HepG2 (cell line): ENCODE measurements around the gene EFNA4. TPM values are rescaled to one million over a fixed set of nuclear protein-coding genes. Genes with fewer than 3 reads are reported as not detected.

Experiments used
- ARNT ChIP-seq: fragments of 450-650 bp; IDR thresholded peaks from 2 replicates; pipeline ENCODE4 v1.6.1; 2017
- ASH2L ChIP-seq: fragments of 300-600, 200-600 bp; sonication (generic); IDR thresholded peaks from 2 replicates; pipeline ENCODE4 v1.7.0; 2017; ENCODE audit warnings: low read depth, mild to moderate bottlenecking, moderate library complexity, mixed read lengths, low read length; ENCODE audit not compliant: insufficient read length
- HBP1 ChIP-seq: IDR thresholded peaks from 2 replicates; pipeline ENCODE4 v1.6.1; 2016; ENCODE audit warnings: low read depth, control low read depth
- KLF11 ChIP-seq: IDR thresholded peaks from 2 replicates; pipeline ENCODE4 v1.6.1; 2016; ENCODE audit warnings: missing compliant biosample characterization
- LRRFIP1 ChIP-seq: sonication (generic); formaldehyde crosslinking; conservative IDR thresholded peaks from 2 replicates; pipeline ENCODE4 v1.4.0; 2020; ENCODE audit warnings: missing genetic modification reagents
- MXD3 ChIP-seq: IDR thresholded peaks from 2 replicates; pipeline ENCODE4 v1.6.1; 2016; ENCODE audit warnings: mild to moderate bottlenecking, missing biosample characterization, missing genetic modification reagents
- NFE2L1 ChIP-seq: sonication (generic); formaldehyde crosslinking; IDR thresholded peaks from 2 replicates; pipeline ENCODE4 v1.4.0; 2020; ENCODE audit warnings: missing genetic modification reagents, mild to moderate bottlenecking, borderline replicate concordance
- NR2F1 ChIP-seq, 2 experiments: fragments of 450-650 bp in 1 of 2; formaldehyde crosslinking in 1 of 2; IDR thresholded peaks; 2 replicates each; pipeline versions ENCODE4 v1.5.0 to v1.6.1; 2016 to 2020; ENCODE audit warnings: mild to moderate bottlenecking in 1 of 2, missing compliant biosample characterization in 1 of 2, missing genetic modification reagents in 1 of 2, moderate library complexity in 1 of 2
- ONECUT2 ChIP-seq: sonication (generic); formaldehyde crosslinking; IDR thresholded peaks from 2 replicates; pipeline ENCODE4 v1.4.0; 2020; ENCODE audit warnings: missing genetic modification reagents
- RARA ChIP-seq: IDR thresholded peaks from 2 replicates; pipeline ENCODE4 v1.6.1; 2016; ENCODE audit warnings: missing genetic modification reagents, missing compliant biosample characterization
- REPIN1 ChIP-seq: sonication (generic); formaldehyde crosslinking; IDR thresholded peaks from 2 replicates; pipeline ENCODE4 v1.8.0; 2022; ENCODE audit warnings: missing genetic modification reagents, low read depth, mild to moderate bottlenecking, borderline replicate concordance
- RFX1 ChIP-seq: fragments of 450-650 bp; IDR thresholded peaks from 2 replicates; pipeline ENCODE4 v1.6.1; 2017
- RFXANK ChIP-seq: IDR thresholded peaks from 2 replicates; pipeline ENCODE4 v1.6.1; 2016
- SPEN ChIP-seq: sonication (generic); formaldehyde crosslinking; IDR thresholded peaks from 2 replicates; pipeline ENCODE4 v1.5.1; 2020; ENCODE audit warnings: low read depth, mild to moderate bottlenecking, missing genetic modification reagents
- STAT5B ChIP-seq: sonication (generic); formaldehyde crosslinking; IDR thresholded peaks from 2 replicates; pipeline ENCODE4 v1.4.0; 2020; ENCODE audit warnings: missing genetic modification reagents
- THAP9 ChIP-seq: sonication (generic); formaldehyde crosslinking; IDR thresholded peaks from 2 replicates; pipeline ENCODE4; 2020; ENCODE audit warnings: missing genetic modification reagents, mild to moderate bottlenecking, borderline replicate concordance
- ZNF264 ChIP-seq: sonication (generic); formaldehyde crosslinking; IDR thresholded peaks from 2 replicates; pipeline ENCODE4 v1.4.0; 2020; ENCODE audit warnings: missing genetic modification reagents
- ZNF740 ChIP-seq: sonication (generic); formaldehyde crosslinking; IDR thresholded peaks from 2 replicates; pipeline ENCODE4 v1.4.0; 2020; ENCODE audit warnings: missing genetic modification reagents
- ZNF761 ChIP-seq: sonication (generic); formaldehyde crosslinking; conservative IDR thresholded peaks from 2 replicates; pipeline ENCODE4 v1.4.0; 2020; ENCODE audit warnings: mild to moderate bottlenecking, missing genetic modification reagents
- ZNF878 ChIP-seq: sonication (generic); formaldehyde crosslinking; IDR thresholded peaks from 2 replicates; pipeline ENCODE4 v1.8.1; 2023; ENCODE audit warnings: mild to moderate bottlenecking, missing genetic modification reagents, moderate library complexity
- ZSCAN20 ChIP-seq: sonication (generic); formaldehyde crosslinking; IDR thresholded peaks from 2 replicates; pipeline ENCODE4 v1.4.0; 2020; ENCODE audit warnings: missing genetic modification reagents, mild to moderate bottlenecking, borderline replicate concordance
- polyA plus RNA-seq, 8 experiments: library from polyadenylated mRNA; depleted of rRNA in 3 of 8; stranded (reverse) in 7 of 8; unstranded in 1 of 8; fragments of >200 nt; fragmentation: Illumina TruSeq in 4 of 8; extraction: Trizol in 4 of 8; gene quantifications; 2 replicates each; pipeline versions ENCODE4 v1.2.1 to v1.2.3, GENCODE V29; 2011 to 2016; ENCODE audit warnings: low read depth in 4 of 8, missing spikeins in 1 of 8, mixed read lengths in 1 of 8; ENCODE audit not compliant: insufficient read depth in 1 of 8
- total RNA-seq, 5 experiments: library from RNA; depleted of rRNA; stranded (reverse); fragments of >200 nt; fragmentation: Illumina TruSeq; extraction: Trizol; gene quantifications; 2 replicates each; pipeline ENCODE4 v1.2.3, GENCODE V29; 2016; ENCODE audit warnings: low read depth in 1 of 5

Gene EFNA4
- total and polyA plus RNA-seq, 2 of the 13 experiments (the other 11 are each of a cell fraction or from before 2014, with no cell fraction given), result 12.0 to 17.2 TPM

GRCh38 chr1:155107309-155108264, 44.0 kb downstream of the EFNA4 start (continued):
- TF ChIP-seq MXD3, result no peak
- TF ChIP-seq ZNF878, result no peak
- no peak for TF ChIP-seq NFE2L1
- TF ChIP-seq ZSCAN20 (CRISPR knock-in tag), result no peak
- no peak for TF ChIP-seq STAT5B (CRISPR knock-in tag)
- no peak for TF ChIP-seq NR2F1 (CRISPR knock-in tag; IDR thresholded peaks at IDR 0.05)
- TF ChIP-seq REPIN1, result peak; percentile 52; the same call in 1 of the 2 replicates
- TF ChIP-seq KLF11 (CRISPR knock-in tag), result no peak
- TF ChIP-seq ZNF264, result no peak
- TF ChIP-seq LRRFIP1 (CRISPR knock-in tag), result no peak
- TF ChIP-seq RFXANK (CRISPR knock-in tag), result no peak
- no peak for TF ChIP-seq THAP9 (CRISPR knock-in tag)
- TF ChIP-seq ONECUT2 (CRISPR knock-in tag), result no peak
- peak; percentile 44; the same call in 1 of the 2 replicates for TF ChIP-seq SPEN
- no peak for TF ChIP-seq RFX1
- peak; percentile 68 for TF ChIP-seq RARA
- TF ChIP-seq ZNF761 (CRISPR knock-in tag), result no peak
- TF ChIP-seq HBP1 (CRISPR knock-in tag), result 0 out of 2 replicates have a peak, but pooled peaks have one; percentile 48
- TF ChIP-seq ZNF740 (CRISPR knock-in tag), result no peak
- TF ChIP-seq ASH2L, result peak; percentile 35
- TF ChIP-seq ARNT, result no peak
